GM18909 (cell line): ENCODE results near the gene ITCH.

Source experiments
- ATAC-seq: cut with Tn5 transposase; IDR thresholded peaks from one replicate; pipeline ENCODE4 v1.9.1; 2021; ENCODE audit warnings: mild to moderate bottlenecking; ENCODE audit not compliant: unreplicated experiment, poor library complexity

Gene ITCH

GRCh38 chr20:34524426-34524825, 161.4 kb downstream of the ITCH start:
- no peak for ATAC-seq

- ATAC-seq: no peak
These were observed 162.3 kb downstream of the ITCH start for GRCh38 chr20:34525342-34525708.

- ATAC-seq: no peak
These were observed 162.8 kb downstream of the ITCH start for GRCh38 chr20:34525709-34526416.

- no peak for ATAC-seq
These were observed 163.4 kb downstream of the ITCH start for GRCh38 chr20:34526466-34526865.

- ATAC-seq: no peak
These were observed 163.9 kb downstream of the ITCH start for GRCh38 chr20:34527016-34527415.

- no peak for ATAC-seq
These were observed 165.8 kb downstream of the ITCH start for GRCh38 chr20:34528921-34529297.

GRCh38 chr20:34529742-34530141, 166.7 kb downstream of the ITCH start:
- ATAC-seq: no peak

- ATAC-seq: no peak
These were observed 167.3 kb downstream of the ITCH start for GRCh38 chr20:34530342-34530741.

GRCh38 chr20:34531608-34532265, 168.7 kb downstream of the ITCH start:
- no peak for ATAC-seq

GRCh38 chr20:34532320-34532719, 169.2 kb downstream of the ITCH start:
- no peak for ATAC-seq

GRCh38 chr20:34532756-34533155, 169.7 kb downstream of the ITCH start:
- no peak for ATAC-seq

- no peak for ATAC-seq
These were observed 171.5 kb downstream of the ITCH start for GRCh38 chr20:34534391-34535165.

- ATAC-seq: no peak
These were observed 172.3 kb downstream of the ITCH start for GRCh38 chr20:34535301-34535840.

GRCh38 chr20:34535857-34536256, 172.8 kb downstream of the ITCH start:
- no peak for ATAC-seq

- ATAC-seq: no peak
These were observed 173.8 kb downstream of the ITCH start for GRCh38 chr20:34536798-34537394.

- ATAC-seq: no peak
These were observed 174.6 kb downstream of the ITCH start for GRCh38 chr20:34537651-34538050.

- ATAC-seq: no peak
These were observed 175.6 kb downstream of the ITCH start for GRCh38 chr20:34538671-34539123.

GRCh38 chr20:34539756-34540155, 176.7 kb downstream of the ITCH start:
- ATAC-seq: no peak

GRCh38 chr20:34540596-34541263, 177.7 kb downstream of the ITCH start:
- ATAC-seq: no peak

GRCh38 chr20:34541264-34541901, 178.3 kb downstream of the ITCH start:
- ATAC-seq: no peak
